Measurements from ENCODE around the gene ADAMTS17.

The ADAMTS17 gene

GRCh38 chr15:100141311-100142001, 200.3 kb downstream of the ADAMTS17 start:
- no peak overlapping the region for H3K27ac ChIP-seq
- TF ChIP-seq CTCF (conservative IDR thresholded peaks at IDR 0.05) = no peak

- no peak for TF ChIP-seq CTCF (conservative IDR thresholded peaks at IDR 0.05)
- no peak overlapping the region for H3K27ac ChIP-seq
Observed at GRCh38 chr15:100140527-100141308, 201.1 kb downstream of the ADAMTS17 start.

GRCh38 chr15:100134586-100134985, 207.2 kb downstream of the ADAMTS17 start:
- TF ChIP-seq CTCF (conservative IDR thresholded peaks at IDR 0.05) = no peak
- H3K27ac ChIP-seq = no peak overlapping the region

- H3K27ac ChIP-seq = no peak overlapping the region
- no peak for TF ChIP-seq CTCF (conservative IDR thresholded peaks at IDR 0.05)
Observed at GRCh38 chr15:100134089-100134583, 207.6 kb downstream of the ADAMTS17 start.

- H3K27ac ChIP-seq = no peak overlapping the region
- no peak for TF ChIP-seq CTCF (conservative IDR thresholded peaks at IDR 0.05)
Observed at GRCh38 chr15:100133001-100133400, 208.8 kb downstream of the ADAMTS17 start.

GRCh38 chr15:100132309-100132708, 209.5 kb downstream of the ADAMTS17 start:
- no peak for TF ChIP-seq CTCF (conservative IDR thresholded peaks at IDR 0.05)
- H3K27ac ChIP-seq = no peak overlapping the region

Data from VCaP (cell line).